Right atrium auricular region (tissue), 2 donors: Measurements from ENCODE around the gene POU2AF1. TPM values are rescaled to one million over a fixed set of nuclear protein-coding genes. Genes with fewer than 3 reads are reported as not detected.

Experiments used
- DNase-seq: peaks from one replicate; pipeline ENCODE4 v3.0.0-alpha.2; 2019; ENCODE audit warnings: low spot score
- H3K27ac ChIP-seq, 2 donors: fragments of 200-600 bp; sonication (generic); 1 replicate in 1 of 2; 2 replicates in 1 of 2; pipeline ENCODE4 v1.5.1; 2016 to 2019
- H3K27me3 ChIP-seq, 2 donors: fragments of 200-600 bp; sonication (generic); one replicate each; pipeline versions ENCODE4 v1.5.1 to v1.6.0; 2017 to 2019
- H3K36me3 ChIP-seq: fragments of 200-600 bp; sonication (generic); one replicate; pipeline ENCODE4 v1.5.1; 2016
- H3K4me1 ChIP-seq, 2 donors: fragments of 200-600 bp; sonication (generic); one replicate each; pipeline versions ENCODE4 v1.5.1 to v1.6.0; 2017 to 2019
- H3K4me3 ChIP-seq, 2 donors: fragments of 200-600 bp; sonication (generic); 1 replicate in 1 of 2; 2 replicates in 1 of 2; pipeline ENCODE4 v1.5.1; 2017 to 2019; ENCODE audit warnings: mild to moderate bottlenecking in 1 of 2, moderate library complexity in 1 of 2
- H3K9me3 ChIP-seq, 2 donors: fragments of 200-600 bp; sonication (generic); one replicate each; pipeline ENCODE4 v1.5.1; 2019
- CTCF ChIP-seq, 2 donors: fragments of 200-600 bp; sonication (generic); IDR thresholded peaks; one replicate each; pipeline ENCODE4 v1.5.1; 2019; ENCODE audit warnings: antibody characterized with exemption in 2 of 2
- total RNA-seq, 2 donors: library from RNA; depleted of rRNA; stranded (reverse); fragments of >200 nt; gene quantifications; one replicate each; pipeline ENCODE4 v1.1.0, GENCODE V29; 2016

POU2AF1 gene
- total RNA-seq, 2 donors from 2014 or later = 0.11 to 1.6 TPM

GRCh38 chr11:111354601-111354891 is 24.5 kb downstream of the POU2AF1 start:
- Histone ChIP-seq H3K4me1 (no peaks in the 10 kb centered on the region), H3K4me3 (no peak overlapping the region), H3K27me3 (no peaks in the 10 kb centered on the region), H3K36me3 (no peaks in the 10 kb centered on the region), H3K27ac (no peak overlapping the region), H3K9me3 (no peaks in the 10 kb centered on the region)
- DNase-seq = no peak
- TF ChIP-seq CTCF (IDR thresholded peaks at IDR 0.05) = no peak

- DNase-seq = no peak
- H3K36me3 ChIP-seq = no peaks in the 10 kb centered on the region
- no peaks in the 10 kb centered on the region for H3K27me3 ChIP-seq
- no peak for TF ChIP-seq CTCF (IDR thresholded peaks at IDR 0.05)
- no peak overlapping the region for H3K27ac ChIP-seq
- H3K9me3 ChIP-seq = no peaks in the 10 kb centered on the region
- no peaks in the 10 kb centered on the region for H3K4me1 ChIP-seq
- H3K4me3 ChIP-seq = no peak overlapping the region
These were observed 25.1 kb downstream of the POU2AF1 start for GRCh38 chr11:111353776-111354600.

GRCh38 chr11:111352935-111353710 is 26.0 kb downstream of the POU2AF1 start:
- TF ChIP-seq CTCF (IDR thresholded peaks at IDR 0.05) = no peak
- no peaks in the 10 kb centered on the region for H3K9me3 ChIP-seq
- no peaks in the 10 kb centered on the region for H3K4me1 ChIP-seq
- no peak overlapping the region for H3K4me3 ChIP-seq
- no peak for DNase-seq
- no peaks in the 10 kb centered on the region for H3K36me3 ChIP-seq
- no peak overlapping the region for H3K27ac ChIP-seq
- H3K27me3 ChIP-seq = no peaks in the 10 kb centered on the region

GRCh38 chr11:111352231-111352746 is 26.8 kb downstream of the POU2AF1 start:
- Histone ChIP-seq H3K27ac (no peak overlapping the region), H3K9me3 (no peaks in the 10 kb centered on the region), H3K4me1 (no peaks in the 10 kb centered on the region), H3K27me3 (no peaks in the 10 kb centered on the region), H3K4me3 (no peak overlapping the region), H3K36me3 (no peaks in the 10 kb centered on the region)
- TF ChIP-seq CTCF (IDR thresholded peaks at IDR 0.05) = no peak
- no peak for DNase-seq

- Histone ChIP-seq H3K27me3 (no peaks in the 10 kb centered on the region), H3K27ac (no peak overlapping the region), H3K9me3 (no peaks in the 10 kb centered on the region), H3K36me3 (no peaks in the 10 kb centered on the region), H3K4me1 (no peaks in the 10 kb centered on the region), H3K4me3 (no peak overlapping the region)
- DNase-seq = no peak
- no peak for TF ChIP-seq CTCF (IDR thresholded peaks at IDR 0.05)
These were observed 27.6 kb downstream of the POU2AF1 start for GRCh38 chr11:111351374-111352055.
